HFFc6 (cell line): ENCODE data around the gene N4BP3. TPM values are rescaled to one million over a fixed set of nuclear protein-coding genes. Genes with fewer than 3 reads are reported as not detected.
"Not testable (repeated sequence)": the region's sequence is repeated elsewhere in the genome, so short reads cannot be mapped to it uniquely, and the experiment has no call there.

Experiments used
- DNase-seq: peaks from one replicate; pipeline ENCODE4 v3.0.0-alpha.2; 2018
- H3K27ac Mint-ChIP-seq: 2 replicates; pipeline ENCODE4 v1.8.0; 2020; ENCODE audit warnings: mild to moderate bottlenecking, mixed read lengths
- H3K27me3 Mint-ChIP-seq: 2 replicates; pipeline ENCODE4 v1.8.0; 2021; ENCODE audit warnings: mild to moderate bottlenecking, moderate library complexity, mixed read lengths; ENCODE audit not compliant: insufficient read depth
- H3K36me3 Mint-ChIP-seq: 2 replicates; pipeline ENCODE4 v1.8.0; 2021; ENCODE audit warnings: low read depth, mixed read lengths
- H3K4me1 Mint-ChIP-seq: 2 replicates; pipeline ENCODE4 v1.8.0; 2020; ENCODE audit warnings: low read depth, mixed read lengths
- H3K4me3 Mint-ChIP-seq: 2 replicates; pipeline ENCODE4 v1.8.0; 2020; ENCODE audit warnings: mild to moderate bottlenecking, moderate library complexity, mixed read lengths
- H3K9me3 Mint-ChIP-seq: 2 replicates; pipeline ENCODE4 v1.8.0; 2020; ENCODE audit warnings: mild to moderate bottlenecking, mixed read lengths
- total RNA-seq, 6 experiments: library from RNA; stranded (reverse); fragmentation: NEBNext Ultra II Directional; extraction: Animal tissue kit (Norgen Biotek cat#: 25700); gene quantifications; 2 replicates in 1 of 6; 3 replicates in 5 of 6; pipeline ENCODE4 v1.2.3, GENCODE V29; 2021
- TF ChIP-seq, protein P1 (sequence below): fragments of 200-600 bp; sonication (generic); IDR thresholded peaks from 2 replicates; pipeline ENCODE4 v1.5.0; 2021; ENCODE audit warnings: antibody characterized with exemption, mild to moderate bottlenecking

Gene N4BP3
- total RNA-seq, 6 experiments from 2014 or later, result 0.03 to 0.05 (median 0.05) TPM; not detected in 3

DNA sequence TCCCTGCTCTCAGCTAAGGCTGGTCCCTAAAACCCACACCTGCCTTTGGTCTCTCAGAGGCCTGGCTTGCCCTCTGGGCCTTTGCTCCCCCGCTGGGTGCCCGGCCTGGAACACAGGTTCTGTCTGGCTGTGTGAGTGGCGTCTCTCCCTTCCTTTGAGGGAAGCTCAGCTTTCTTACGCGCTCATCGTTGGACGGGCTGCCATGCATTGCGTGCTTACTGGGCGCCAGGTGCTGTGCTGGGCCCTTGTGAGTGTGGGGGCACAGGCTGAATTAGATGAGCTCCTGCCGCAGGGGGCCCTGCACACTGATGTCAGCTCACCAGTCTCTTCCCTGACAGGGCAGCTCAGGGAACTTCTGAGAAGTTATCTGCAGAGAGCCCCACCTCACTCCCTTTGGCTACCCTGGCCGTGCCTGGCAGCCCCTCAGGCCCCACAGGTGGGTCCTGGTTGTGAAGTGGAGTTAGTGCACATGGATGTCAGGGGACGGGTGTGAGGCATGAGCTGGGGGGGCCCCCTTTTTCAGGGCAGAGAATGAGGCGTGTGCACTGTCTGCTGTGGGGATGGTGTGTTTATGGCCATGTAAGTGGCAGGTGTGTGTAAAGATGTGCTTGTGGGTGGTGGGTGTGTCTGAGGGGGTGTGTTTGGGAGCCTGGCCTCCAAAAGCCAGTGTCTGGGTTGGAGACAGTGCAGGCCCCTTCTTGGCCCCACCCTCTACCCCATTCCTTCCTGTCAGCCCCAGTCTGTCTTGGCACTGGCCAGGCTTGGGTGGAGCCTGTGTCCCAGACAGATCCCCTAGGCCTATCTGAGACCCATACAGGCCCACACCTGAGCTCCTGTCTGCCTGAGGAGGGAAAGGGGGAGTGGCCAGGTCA, 10.0 kb downstream of the N4BP3 start:
- Mint-ChIP-seq H3K9me3 (no peaks in the 10 kb centered on the region), H3K4me1 (no peaks in the 10 kb centered on the region), H3K36me3 (no peaks in the 10 kb centered on the region), H3K27me3 (peaks cover 10% of the 10 kb centered on the region), H3K4me3 (no peak overlapping the region), H3K27ac (no peak overlapping the region)
- TF ChIP-seq, protein P1, sequence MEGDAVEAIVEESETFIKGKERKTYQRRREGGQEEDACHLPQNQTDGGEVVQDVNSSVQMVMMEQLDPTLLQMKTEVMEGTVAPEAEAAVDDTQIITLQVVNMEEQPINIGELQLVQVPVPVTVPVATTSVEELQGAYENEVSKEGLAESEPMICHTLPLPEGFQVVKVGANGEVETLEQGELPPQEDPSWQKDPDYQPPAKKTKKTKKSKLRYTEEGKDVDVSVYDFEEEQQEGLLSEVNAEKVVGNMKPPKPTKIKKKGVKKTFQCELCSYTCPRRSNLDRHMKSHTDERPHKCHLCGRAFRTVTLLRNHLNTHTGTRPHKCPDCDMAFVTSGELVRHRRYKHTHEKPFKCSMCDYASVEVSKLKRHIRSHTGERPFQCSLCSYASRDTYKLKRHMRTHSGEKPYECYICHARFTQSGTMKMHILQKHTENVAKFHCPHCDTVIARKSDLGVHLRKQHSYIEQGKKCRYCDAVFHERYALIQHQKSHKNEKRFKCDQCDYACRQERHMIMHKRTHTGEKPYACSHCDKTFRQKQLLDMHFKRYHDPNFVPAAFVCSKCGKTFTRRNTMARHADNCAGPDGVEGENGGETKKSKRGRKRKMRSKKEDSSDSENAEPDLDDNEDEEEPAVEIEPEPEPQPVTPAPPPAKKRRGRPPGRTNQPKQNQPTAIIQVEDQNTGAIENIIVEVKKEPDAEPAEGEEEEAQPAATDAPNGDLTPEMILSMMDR, result no peak
- DNase-seq, result no peak

GRCh38 chr5:178123966-178124925, 10.9 kb downstream of the N4BP3 start:
- TF ChIP-seq, protein P1, result no peak
- no peak for DNase-seq
- no peaks in the 10 kb centered on the region for H3K36me3 Mint-ChIP-seq
- no peaks in the 10 kb centered on the region for H3K9me3 Mint-ChIP-seq
- no peaks in the 10 kb centered on the region for H3K4me1 Mint-ChIP-seq
- no peak overlapping the region for H3K4me3 Mint-ChIP-seq
- H3K27ac Mint-ChIP-seq, result no peak overlapping the region
- peaks cover 10% of the 10 kb centered on the region for H3K27me3 Mint-ChIP-seq

- no peaks in the 10 kb centered on the region for H3K36me3 Mint-ChIP-seq
- no peaks in the 10 kb centered on the region for H3K4me1 Mint-ChIP-seq
- TF ChIP-seq, protein P1, result no peak
- H3K27me3 Mint-ChIP-seq, result peaks cover 10% of the 10 kb centered on the region
- no peak overlapping the region for H3K27ac Mint-ChIP-seq
- DNase-seq, result no peak
- H3K4me3 Mint-ChIP-seq, result no peak overlapping the region
- no peaks in the 10 kb centered on the region for H3K9me3 Mint-ChIP-seq
Measured at GRCh38 chr5:178125253-178125906, 12.0 kb downstream of the N4BP3 start.

DNA sequence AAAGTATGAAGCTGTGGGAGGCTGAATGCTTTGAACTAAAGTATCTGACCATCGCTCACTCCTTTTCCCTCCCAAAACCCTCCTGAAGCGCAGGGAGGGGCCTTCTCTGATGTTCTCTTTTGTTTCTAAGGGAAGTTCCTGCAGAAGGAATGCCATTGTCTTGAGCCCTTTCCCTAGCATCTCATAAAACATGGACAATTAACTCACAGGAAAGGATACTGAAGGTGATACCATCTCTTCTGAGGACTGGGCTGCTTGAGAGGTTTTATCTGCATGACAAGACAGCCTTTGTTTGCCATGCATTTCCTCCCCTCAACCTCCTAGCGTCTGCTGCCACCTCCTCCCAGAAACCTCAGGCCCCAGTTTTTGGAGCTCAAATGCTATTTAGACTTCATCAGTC, 13.2 kb downstream of the N4BP3 start:
- Mint-ChIP-seq H3K4me3 (no peak overlapping the region), H3K27me3 (peaks cover 7% of the 10 kb centered on the region), H3K9me3 (no peaks in the 10 kb centered on the region), H3K27ac (no peak overlapping the region), H3K4me1 (peaks cover 3% of the 10 kb centered on the region), H3K36me3 (no peaks in the 10 kb centered on the region)
- TF ChIP-seq, protein P1, result no peak
- no peak for DNase-seq

GRCh38 chr5:178127300-178128009, 14.1 kb downstream of the N4BP3 start:
- H3K4me1 Mint-ChIP-seq, result not testable (repeated sequence)

More at GRCh38 chr5:178127300-178128009, 14.1 kb downstream of the N4BP3 start:
- DNase-seq, H3K36me3 Mint-ChIP-seq, H3K27me3 Mint-ChIP-seq, H3K27ac Mint-ChIP-seq, H3K9me3 Mint-ChIP-seq, H3K4me3 Mint-ChIP-seq: not testable (repeated sequence)
